ENCODE data around the gene C1QL1.

GRCh38 chr17:44930667-44931066 is 37.4 kb downstream of the C1QL1 start:
- TF ChIP-seq CTCF (IDR thresholded peaks at IDR 0.05) (no peak), POLR2A (IDR thresholded peaks at IDR 0.05) (no peak)

Data from body of pancreas (tissue), 4 donors.